ENCODE data around the gene SACS. TPM values are rescaled to one million over a fixed set of nuclear protein-coding genes. Genes with fewer than 3 reads are reported as not detected.

The SACS gene
- total and polyA plus RNA-seq, 2 of the 4 experiments (the other 2 are of a cell fraction): 14.7 to 121 TPM

DNA sequence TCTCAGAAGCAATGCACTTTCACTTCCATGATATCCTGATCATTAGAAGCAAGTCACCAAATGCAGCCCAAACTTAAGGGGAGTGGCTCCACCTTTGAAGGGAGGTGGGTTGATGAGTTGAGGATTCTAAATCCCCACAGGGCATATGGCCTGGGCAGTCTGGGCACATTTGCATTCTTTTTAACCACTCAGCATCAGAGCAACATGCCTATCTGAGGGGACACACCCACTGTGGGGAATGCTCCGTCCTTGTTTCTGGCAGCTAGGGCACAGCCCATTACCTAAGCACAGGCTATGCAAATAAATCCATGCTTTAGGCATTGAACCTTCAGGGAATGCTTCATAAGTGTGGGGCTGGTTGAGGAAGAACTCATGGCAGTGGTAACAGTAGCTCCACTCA, 12.3 kb upstream of the SACS start:
- Histone ChIP-seq H4K8ac (ENCODE audit: low read depth in 2 of 2, low read length in 2 of 2) (no peak overlapping the region), H3K27me3 (ENCODE audit: control insufficient read depth, insufficient read depth, low read length) (no peaks in the 10 kb centered on the region), H3K56ac (ENCODE audit: extremely low read depth, insufficient read depth, low read length) (no peak overlapping the region), H2AFZ (replicated peaks; ENCODE audit: low read length, poor library complexity) (no peak overlapping the region), H3K4ac (ENCODE audit: low read depth, low read length) (peak overlapping the region; percentile 43), H3K23ac (ENCODE audit: low read depth, low read length) (no peak overlapping the region), H2AK5ac (ENCODE audit: low read depth, low read length) (no peak overlapping the region), H2BK15ac (ENCODE audit: low read depth, low read length) (no peak overlapping the region), H2AK9ac (replicated peaks; ENCODE audit: low read depth, low read length, poor library complexity) (peak overlapping the region; percentile 9), H3K4me3 (ENCODE audit: insufficient read depth, low read depth, low read length) (no peak overlapping the region), H4K20me1 (ENCODE audit: insufficient read depth, low read length) (no peaks in the 10 kb centered on the region), H3K9me3 (ENCODE audit: control insufficient read depth, insufficient read depth, low read length) (no peaks in the 10 kb centered on the region), H2BK20ac (ENCODE audit: low read depth, low read length) (0 out of 2 replicates have a peak overlapping the region, but pooled peaks have one; percentile 6), H2BK120ac (ENCODE audit: low read depth, low read length) (no peak overlapping the region), H3K79me1 (ENCODE audit: low read depth in 1 of 2, low read length in 2 of 2) (no peaks in the 10 kb centered on the region), H3K27ac (ENCODE audit: insufficient read depth, low read length) (no peak overlapping the region), H3K14ac (replicated peaks; ENCODE audit: low read depth, low read length) (0 out of 2 replicates have a peak overlapping the region, but pooled peaks have one; percentile 57), H3K18ac (ENCODE audit: low read depth, low read length) (no peak overlapping the region; the same call in 1 of the 2 replicates), H4K5ac (ENCODE audit: low read depth, low read length) (no peak overlapping the region; the same call in 1 of the 2 replicates), H3K9me1 (ENCODE audit: insufficient read depth, low read length) (peaks cover 7% of the 10 kb centered on the region), H2BK5ac (ENCODE audit: low read depth, low read length, poor library complexity, severe bottlenecking) (no peak overlapping the region), H3K4me2 (ENCODE audit: low read depth, low read length) (no peak overlapping the region), H3K36me3 (ENCODE audit: control insufficient read depth, insufficient read depth, low read length) (no peaks in the 10 kb centered on the region), H3K4me1 (ENCODE audit: control insufficient read depth, insufficient read depth, low read length) (peaks cover 4% of the 10 kb centered on the region; the same call in 1 of the 2 replicates), H3K9ac (ENCODE audit: low read depth, low read length) (no peak overlapping the region), H4K91ac (ENCODE audit: insufficient read depth, low read depth, low read length) (no peak overlapping the region; the same call in 1 of the 2 replicates)
- no TSS peak for BruUV-seq (replicated peaks)
- no peak for ATAC-seq (ENCODE audit: low read depth)
- TF ChIP-seq NFE2L2 (IDR thresholded peaks at IDR 0.05; ENCODE audit: low read depth, low read length): no peak
- no peak for TF ChIP-seq CHD1 (IDR thresholded peaks at IDR 0.05; ENCODE audit: low read depth, low read length)
- no peak for TF ChIP-seq MAFK (IDR thresholded peaks at IDR 0.05; ENCODE audit: low read depth, low read length)
- TF ChIP-seq, protein P1, sequence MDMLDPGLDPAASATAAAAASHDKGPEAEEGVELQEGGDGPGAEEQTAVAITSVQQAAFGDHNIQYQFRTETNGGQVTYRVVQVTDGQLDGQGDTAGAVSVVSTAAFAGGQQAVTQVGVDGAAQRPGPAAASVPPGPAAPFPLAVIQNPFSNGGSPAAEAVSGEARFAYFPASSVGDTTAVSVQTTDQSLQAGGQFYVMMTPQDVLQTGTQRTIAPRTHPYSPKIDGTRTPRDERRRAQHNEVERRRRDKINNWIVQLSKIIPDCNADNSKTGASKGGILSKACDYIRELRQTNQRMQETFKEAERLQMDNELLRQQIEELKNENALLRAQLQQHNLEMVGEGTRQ (IDR thresholded peaks at IDR 0.05; ENCODE audit: low read depth, low read length): no peak
- no peak for TF ChIP-seq RAD21 (IDR thresholded peaks at IDR 0.05; ENCODE audit: low read length)
- TF ChIP-seq, protein P2, sequence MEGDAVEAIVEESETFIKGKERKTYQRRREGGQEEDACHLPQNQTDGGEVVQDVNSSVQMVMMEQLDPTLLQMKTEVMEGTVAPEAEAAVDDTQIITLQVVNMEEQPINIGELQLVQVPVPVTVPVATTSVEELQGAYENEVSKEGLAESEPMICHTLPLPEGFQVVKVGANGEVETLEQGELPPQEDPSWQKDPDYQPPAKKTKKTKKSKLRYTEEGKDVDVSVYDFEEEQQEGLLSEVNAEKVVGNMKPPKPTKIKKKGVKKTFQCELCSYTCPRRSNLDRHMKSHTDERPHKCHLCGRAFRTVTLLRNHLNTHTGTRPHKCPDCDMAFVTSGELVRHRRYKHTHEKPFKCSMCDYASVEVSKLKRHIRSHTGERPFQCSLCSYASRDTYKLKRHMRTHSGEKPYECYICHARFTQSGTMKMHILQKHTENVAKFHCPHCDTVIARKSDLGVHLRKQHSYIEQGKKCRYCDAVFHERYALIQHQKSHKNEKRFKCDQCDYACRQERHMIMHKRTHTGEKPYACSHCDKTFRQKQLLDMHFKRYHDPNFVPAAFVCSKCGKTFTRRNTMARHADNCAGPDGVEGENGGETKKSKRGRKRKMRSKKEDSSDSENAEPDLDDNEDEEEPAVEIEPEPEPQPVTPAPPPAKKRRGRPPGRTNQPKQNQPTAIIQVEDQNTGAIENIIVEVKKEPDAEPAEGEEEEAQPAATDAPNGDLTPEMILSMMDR (conservative IDR thresholded peaks at IDR 0.05; ENCODE audit: low read depth, low read length): no peak
- no peak for TF ChIP-seq CEBPB (IDR thresholded peaks at IDR 0.05; ENCODE audit: low read depth, low read length)
- TF ChIP-seq BHLHE40 (IDR thresholded peaks at IDR 0.05; ENCODE audit: low read depth, low read length): no peak
- TF ChIP-seq, protein P3, sequence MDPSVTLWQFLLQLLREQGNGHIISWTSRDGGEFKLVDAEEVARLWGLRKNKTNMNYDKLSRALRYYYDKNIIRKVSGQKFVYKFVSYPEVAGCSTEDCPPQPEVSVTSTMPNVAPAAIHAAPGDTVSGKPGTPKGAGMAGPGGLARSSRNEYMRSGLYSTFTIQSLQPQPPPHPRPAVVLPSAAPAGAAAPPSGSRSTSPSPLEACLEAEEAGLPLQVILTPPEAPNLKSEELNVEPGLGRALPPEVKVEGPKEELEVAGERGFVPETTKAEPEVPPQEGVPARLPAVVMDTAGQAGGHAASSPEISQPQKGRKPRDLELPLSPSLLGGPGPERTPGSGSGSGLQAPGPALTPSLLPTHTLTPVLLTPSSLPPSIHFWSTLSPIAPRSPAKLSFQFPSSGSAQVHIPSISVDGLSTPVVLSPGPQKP (IDR thresholded peaks at IDR 0.05; ENCODE audit: borderline replicate concordance, low read depth, low read length): no peak
- TF ChIP-seq MAZ (IDR thresholded peaks at IDR 0.05; ENCODE audit: borderline replicate concordance, low read depth, low read length): no peak
- no peak for TF ChIP-seq MXI1 (IDR thresholded peaks at IDR 0.05; ENCODE audit: borderline replicate concordance, low read depth, low read length)
- no peak for TF ChIP-seq SMC3 (IDR thresholded peaks at IDR 0.05; ENCODE audit: low read depth, low read length)
- no peak for TF ChIP-seq FOS (IDR thresholded peaks at IDR 0.05; ENCODE audit: low read depth, low read length)
- TF ChIP-seq RFX5 (IDR thresholded peaks at IDR 0.05; ENCODE audit: low read depth, low read length): no peak
- no peak for TF ChIP-seq RCOR1 (IDR thresholded peaks at IDR 0.05; ENCODE audit: insufficient replicate concordance, low read length)
- TF ChIP-seq POLR2A (IDR thresholded peaks at IDR 0.05; ENCODE audit: low read depth, low read length): no peak
- intact Hi-C loops (cut with micrococcal nuclease): loop anchor here (5.0 kb wide), 1 partner anchor 68 kb away; no protein-coding TSS in a partner anchor
- in situ Hi-C loops (cut with MboI; ENCODE audit: low sequenced_read_pairs): no loop called here
- CTCF ChIA-PET: no interaction called here
- dilution Hi-C loops (cut with HindIII; ENCODE audit: low sequenced_read_pairs, unreplicated experiment): no loop called here
- WGBS, 2 experiments (ENCODE audit: extremely low coverage in 2 of 2, insufficient read length in 1 of 2): no CpG with 5 or more reads among the region's 1 CpG
- POLR2A ChIA-PET (ENCODE audit: unreplicated experiment): no interaction called here
- no peak for DNase-seq

All from IMR-90 (cell line).